DLD1 (cell line): Measurements from ENCODE around the gene INPP4A.

ENCODE experiments used
- in situ Hi-C: cut with HindIII; loops from 2 replicates; pipeline ENCODE4 v1.10.0; 2017; ENCODE audit warnings: low sequenced_read_pairs

Gene INPP4A

DNA sequence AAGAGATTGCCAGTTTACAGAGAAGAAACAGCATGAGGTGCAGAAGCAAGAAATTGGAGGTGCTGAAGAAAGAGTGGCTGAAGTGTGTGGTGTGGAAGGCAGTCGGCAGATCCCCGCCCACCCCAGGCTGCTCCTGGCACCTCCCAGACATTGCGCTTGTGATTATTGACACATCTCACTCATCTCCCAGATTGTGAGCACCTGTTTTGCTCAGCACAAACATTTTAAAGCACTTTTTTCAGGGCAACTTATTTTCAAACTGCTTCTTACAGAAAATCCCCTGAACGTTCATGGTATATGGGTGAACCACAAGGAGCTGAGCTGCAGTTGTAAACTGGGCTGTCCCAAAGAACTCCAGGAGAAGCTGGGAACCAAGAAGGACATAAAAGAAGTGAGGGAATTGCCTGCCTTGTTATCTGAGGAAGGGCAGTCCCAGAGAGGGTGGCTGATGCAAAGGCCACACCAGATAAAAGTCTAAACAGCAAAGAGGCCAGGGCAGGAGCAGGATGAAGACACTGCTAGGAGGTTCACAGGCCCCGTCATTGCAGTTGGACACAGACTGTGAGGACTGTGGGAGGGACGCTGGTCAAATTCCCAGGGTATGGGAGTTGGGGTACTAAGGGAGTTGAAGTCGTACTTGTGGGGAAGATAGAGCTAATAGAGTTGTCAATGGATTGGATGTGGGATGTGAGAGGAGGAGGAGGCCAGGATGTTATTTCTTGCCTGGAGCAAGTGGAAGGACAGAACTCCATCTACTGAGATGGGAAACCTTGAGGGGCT lies 65.1 kb downstream of the INPP4A start:
- in situ Hi-C loops: no loop called here

DNA sequence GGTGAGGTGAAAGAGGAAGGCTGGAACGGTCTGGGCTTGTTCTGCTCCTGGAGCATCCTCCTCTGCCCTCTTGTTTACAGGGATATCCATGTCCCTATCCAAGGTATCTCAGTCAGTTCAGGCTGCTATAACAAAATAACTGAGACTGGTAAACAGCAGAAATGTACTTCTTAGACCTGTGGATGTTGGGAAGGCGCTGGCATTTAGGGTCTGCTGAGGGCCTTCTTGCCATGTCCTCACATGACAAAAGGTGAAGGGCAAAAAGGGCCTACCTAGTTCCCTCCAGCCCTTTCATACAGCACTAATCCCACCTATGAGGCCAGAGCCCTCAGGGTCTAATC lies 65.6 kb downstream of the INPP4A start:
- in situ Hi-C loops: no loop called here

DNA sequence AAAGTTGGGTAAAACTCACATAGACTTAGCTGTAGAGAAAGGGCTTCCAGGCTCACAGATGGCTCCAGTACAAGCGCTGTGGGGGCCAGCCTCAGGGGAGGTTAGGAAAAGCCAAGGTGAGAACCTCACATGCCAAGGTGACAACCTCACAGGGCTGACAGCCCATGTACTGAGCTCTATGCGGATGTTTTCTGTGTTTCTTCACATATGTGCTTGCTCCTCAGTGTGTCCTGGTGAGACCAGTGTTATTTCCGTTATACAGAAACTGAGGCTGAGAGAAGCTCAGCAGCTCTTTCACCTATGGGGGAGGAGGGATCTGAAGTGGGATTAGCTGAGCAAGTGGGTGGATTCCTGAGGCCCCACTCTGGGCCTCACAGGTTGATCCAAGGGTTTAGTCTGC lies 67.3 kb downstream of the INPP4A start:
- in situ Hi-C loops: no loop called here

DNA sequence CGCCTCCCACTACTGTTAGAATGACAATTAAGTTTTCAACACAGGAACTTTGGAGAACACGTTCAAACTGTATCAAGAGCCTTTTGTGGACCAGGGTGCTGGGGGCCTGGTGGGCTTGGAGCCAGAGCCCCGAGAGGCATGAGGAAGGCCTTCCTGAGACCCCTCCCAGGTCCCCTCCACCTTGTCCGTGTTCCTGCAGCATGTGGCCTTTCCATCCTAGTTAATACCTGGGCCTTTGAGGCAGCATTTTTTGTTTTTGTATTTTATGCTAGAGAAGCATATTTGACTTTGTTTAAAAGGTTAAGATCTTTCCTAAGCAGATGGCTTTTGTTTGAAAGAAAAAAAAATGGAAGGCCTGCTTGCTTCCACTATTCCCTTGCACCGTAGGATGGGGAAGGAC lies 68.0 kb downstream of the INPP4A start:
- in situ Hi-C loops: no loop called here

DNA sequence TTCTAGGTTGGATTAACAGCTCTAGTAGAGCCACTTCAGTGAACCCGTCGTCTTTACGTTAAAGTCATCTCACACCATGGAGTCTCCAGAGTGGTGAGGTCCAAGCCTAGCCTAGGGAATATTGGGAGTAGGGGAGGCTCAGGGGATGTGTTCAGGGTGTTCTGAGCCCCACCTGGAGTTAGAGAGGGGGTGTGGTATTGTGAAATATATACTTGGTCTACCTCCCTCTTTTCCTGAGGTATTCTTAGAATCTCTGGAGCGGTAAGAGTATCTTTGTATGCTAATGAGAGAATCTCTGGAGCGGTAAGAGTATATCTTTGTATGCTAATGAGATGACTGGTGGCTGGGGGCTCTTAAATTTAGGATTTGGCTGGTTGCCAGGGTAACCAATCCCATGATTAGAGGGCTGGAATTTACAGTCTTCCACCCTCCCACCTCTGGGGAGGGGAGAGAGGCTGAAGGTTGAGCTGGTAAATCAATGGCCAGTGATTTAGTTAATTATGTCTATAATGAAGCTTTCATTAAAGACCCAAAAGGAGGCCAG lies 69.5 kb downstream of the INPP4A start:
- in situ Hi-C loops: no loop called here

DNA sequence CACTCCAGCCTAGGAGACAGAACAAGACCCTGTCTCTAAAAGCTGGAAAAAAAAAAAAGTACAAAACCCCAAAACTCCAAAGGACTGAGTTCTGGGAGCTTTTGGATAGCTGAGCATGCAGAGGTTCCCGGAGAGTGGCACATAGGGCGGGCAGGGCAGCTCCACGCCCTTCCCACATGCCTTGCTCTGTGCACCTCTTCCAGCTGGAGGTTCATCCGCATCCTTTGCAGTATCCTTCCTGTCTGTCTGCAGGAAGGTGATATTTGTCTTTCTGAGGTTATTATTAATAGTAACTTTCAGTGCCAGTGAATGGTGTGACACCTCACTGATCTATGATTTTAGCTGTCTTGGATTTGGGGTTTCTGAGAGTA lies 70.2 kb downstream of the INPP4A start:
- in situ Hi-C loops: no loop called here

DNA sequence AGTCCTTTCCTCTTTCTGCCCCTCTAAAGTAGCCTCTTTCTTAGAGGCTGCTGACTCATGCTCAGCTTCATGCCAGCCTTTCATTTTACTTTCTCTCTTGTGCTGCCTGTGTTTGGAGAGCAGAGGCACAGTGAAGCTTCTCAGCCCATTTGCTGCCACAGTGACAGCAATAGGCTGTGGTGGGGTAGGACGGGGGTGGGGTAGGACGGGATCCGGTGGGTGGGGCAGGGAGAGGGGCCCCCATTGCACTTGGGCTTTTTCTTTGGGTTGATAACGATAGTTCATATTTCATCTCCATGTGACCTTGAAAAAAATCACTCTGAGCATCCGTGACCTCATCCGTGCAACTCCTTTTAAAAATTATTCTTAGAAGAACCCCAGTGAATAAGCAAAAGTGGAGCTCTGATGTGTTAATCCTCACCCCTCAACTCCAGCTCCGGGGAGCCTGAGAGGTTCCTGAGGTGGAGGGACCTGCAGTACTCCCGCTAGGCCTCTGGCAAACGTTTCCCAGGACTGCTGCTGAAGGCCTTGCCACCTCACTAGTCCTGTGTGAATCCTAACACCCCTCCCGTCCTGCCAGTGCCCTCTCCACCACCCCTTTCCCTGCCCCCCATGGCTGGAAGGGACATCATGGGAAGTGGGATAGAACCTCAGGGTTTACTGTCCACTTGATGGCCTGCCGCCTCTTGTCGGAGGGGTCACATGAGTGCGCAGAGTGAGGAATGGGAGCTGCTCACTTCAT lies 70.8 kb downstream of the INPP4A start:
- in situ Hi-C loops: no loop called here

DNA sequence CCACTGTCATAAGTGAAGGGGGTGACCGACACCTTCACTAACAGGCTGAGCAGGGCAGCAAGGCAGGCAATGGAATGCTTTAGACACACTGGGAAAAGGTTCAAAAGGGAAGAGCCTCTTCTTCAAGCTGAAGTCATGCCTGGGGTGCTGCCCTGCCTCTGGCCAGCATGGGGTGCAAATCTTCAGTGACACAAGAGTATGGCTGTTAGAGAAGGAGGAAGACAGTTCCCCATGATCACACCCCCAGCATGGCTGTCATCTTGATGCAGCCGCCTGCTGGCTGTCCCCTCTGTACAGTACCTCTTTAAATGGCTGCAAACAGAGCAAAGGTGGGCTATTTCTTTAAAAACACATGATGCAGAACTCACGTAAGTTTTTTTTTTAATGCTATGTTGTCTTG lies 71.9 kb downstream of the INPP4A start:
- in situ Hi-C loops: no loop called here

DNA sequence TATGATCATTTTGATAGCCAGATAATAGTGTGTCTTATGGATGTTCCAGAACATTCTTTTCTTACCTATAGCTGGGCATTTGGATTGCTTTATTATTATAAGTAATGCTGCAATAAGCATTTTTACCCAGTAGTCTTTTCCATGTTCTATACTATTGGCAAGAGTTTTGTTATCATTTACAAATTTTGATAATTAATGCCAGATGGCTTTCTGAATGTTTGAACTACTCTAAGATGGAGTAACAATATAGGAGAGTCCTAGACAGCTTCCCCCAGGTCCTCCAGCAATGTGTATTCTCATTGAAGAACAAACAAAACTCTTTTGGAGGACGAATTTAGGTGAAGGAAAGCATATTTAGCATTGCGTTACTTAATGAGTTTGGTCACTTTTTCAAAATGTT lies 73.0 kb downstream of the INPP4A start:
- in situ Hi-C loops: no loop called here

DNA sequence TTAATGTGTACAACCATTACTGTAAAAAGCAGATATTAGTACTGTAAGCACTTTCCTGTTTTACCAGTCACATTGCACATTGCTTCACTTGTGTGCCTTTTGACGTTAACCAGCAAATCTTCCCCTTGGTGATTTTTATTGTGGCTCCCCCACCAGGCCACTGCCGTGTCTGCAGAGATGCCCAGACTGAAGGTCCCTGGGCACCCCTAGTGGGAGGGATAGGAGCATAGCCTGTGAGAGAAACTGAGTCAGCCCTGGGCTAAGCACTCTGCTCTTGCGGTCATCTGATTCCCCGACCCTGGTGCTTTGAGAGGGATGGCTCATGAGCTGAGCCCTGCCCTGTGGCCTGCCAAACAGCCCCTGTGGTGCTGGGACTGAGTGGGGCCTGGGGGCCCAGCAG lies 73.4 kb downstream of the INPP4A start:
- in situ Hi-C loops: no loop called here

DNA sequence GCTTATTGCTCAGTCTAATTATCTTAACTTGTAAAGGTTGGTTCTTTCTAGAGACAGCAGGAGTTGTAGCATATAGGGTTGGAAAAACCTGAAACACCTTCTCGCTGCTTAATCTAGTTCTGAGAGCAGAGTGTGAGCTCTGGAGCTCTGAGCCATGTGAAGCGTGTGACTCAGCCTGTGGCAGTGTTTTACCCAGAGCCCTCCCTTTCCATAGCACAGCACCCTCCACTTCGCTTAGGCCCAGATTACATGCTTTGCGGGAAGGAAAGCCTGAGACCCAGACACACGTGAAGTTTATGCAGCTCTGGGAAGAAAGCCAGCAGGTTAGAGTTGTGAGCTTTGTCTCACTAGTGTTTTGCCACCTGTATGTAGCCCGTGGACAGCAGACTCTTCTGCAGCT lies 74.5 kb downstream of the INPP4A start:
- in situ Hi-C loops: no loop called here

DNA sequence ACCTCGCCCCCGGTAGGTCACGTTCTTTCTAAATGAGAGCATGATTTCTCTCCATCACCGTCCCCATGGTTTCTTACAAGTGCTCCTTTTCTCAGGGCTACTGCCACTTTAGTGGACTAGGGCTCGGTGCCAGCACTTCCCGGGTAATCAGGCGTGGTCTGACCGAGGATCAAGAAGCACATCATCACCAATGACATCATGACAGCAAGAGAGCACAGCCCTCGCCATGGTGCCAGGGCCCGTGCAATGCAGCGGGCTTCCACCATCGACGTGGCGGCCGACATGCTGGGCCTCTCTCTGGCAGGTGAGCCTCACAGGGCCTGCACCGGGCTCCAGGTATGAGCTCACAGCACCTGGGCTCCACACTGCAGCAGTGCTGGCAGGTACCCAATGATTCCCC lies 75.2 kb downstream of the INPP4A start:
- in situ Hi-C loops: no loop called here

DNA sequence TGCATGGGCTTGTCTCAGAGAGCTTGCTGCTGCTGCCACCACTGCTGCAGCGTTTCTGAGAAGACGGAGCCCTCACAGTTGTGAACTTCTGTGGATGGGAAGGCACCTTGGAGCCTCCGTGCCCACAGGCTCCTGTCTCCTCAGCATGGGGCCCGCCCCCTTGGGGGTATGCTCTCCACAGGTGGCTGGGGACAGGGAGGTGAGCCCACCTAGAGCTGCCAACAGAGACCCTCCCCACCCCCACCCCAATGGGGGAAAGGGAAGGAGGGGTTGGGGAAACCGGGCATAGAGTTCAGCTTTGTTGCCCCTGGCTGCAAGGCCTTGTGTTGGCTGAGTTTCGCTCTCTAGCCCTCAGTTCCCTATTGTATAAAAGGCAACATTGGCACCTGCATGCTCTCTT lies 76.1 kb downstream of the INPP4A start:
- in situ Hi-C loops: no loop called here

DNA sequence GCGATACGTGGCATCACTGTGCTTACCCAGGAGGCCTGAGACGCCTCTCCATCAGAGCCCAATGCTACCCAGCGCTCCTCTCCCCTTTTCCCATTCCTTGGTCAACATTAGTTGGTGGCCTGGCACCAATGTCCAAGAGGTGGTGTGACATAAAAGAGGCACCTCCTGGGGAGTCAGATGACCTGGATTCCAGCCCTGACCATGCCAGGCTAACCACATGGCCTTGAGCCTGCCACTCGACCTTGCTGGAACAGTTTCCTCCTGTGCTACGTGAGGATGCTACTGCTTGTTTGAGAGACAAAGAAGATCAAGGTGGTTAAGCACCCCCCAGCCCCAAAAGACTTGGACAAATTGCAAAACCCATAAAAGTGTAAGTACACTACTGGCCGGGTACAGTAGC lies 76.6 kb downstream of the INPP4A start:
- in situ Hi-C loops: no loop called here

DNA sequence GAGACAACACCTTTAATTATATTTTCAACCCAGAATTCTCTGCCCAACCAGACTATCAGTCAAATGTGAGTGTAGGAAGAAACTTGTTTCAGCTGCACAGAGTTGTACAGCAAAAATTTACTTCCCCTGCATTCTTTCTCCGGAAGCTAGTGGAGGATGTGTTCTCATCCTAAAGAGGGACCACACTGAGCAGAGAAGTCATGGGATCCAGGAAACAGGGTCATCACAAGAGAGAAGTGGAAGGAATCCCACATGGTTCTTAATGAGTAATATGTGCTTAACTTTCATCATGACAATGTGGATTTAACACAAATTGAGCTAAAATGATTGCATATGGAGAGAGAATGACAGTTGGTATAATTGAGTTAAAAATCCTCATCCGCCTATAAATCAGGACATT lies 78.2 kb downstream of the INPP4A start:
- in situ Hi-C loops: no loop called here

DNA sequence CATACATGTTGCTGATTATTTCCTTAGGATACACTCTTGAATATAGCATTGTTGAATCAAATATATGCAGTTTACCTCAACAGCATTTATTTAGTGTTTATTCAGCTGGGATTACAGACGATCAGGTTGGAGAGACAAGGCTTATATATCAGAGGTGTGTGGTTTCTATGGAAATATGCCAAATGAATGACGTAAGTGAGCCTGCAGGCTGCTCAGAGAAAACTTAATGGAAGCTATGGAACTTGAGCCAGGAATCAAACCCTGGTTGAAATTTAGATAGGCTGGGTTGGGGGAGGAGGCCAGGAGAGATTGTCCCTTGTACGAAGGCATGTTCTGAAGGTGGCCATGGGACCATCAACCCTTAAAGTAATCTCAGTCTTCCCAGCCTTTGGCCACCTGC lies 79.5 kb downstream of the INPP4A start:
- in situ Hi-C loops: no loop called here

DNA sequence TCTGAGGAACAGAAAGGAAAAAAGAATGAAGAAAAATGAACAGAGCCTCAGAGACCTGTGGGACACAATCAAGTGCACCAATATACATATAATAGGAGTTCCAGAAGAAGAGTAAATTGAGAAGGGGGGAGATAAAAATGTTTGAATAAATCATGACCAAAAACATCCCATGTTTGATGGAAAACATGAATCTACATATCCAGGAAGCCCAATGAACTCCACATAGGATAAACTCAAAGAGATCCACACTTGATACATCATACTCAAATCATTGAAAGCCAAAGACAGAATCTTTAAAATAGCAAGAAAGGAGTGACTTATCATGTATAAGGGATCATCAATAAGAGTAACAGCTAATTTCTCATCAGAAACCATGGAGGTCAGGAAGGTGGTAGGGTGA lies 83.7 kb downstream of the INPP4A start:
- in situ Hi-C loops: no loop called here

DNA sequence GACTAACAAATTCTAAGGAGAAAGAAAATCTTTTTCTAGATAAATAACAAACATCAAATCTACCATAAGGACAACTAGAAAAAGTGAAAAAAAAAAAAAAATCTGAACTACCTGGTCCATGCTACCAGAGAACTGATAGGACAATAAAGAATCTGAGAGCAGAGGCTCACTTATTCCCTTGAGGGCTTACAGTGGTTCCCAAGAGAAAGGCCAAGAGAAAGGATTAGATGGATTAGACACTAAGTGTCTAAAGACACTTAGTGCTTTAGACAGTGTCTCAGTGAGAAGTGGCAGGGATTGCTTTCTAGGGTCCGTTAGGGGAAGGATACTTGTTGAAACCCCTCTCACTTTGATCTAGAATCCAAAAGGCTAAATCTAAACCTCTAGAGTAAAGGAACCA lies 85.5 kb downstream of the INPP4A start:
- in situ Hi-C loops: no loop called here

DNA sequence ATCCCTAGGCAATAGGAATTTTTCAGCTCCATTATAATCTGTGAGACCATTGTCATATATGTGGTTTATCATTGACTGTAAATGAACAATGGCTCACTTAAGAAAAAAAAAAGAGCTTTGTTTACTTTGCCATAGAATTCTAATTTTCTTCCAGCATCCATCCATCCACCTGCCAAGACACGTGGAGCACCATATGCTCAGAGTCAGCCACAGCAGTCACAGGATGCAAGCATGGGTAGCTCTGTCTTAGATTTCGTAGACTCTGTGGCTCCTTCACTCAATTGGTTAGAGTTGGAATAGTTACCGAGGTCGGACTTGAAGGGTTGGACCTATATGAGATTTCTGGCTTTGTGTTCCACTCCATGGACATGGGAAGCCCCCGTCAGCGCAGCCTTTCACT lies 88.1 kb downstream of the INPP4A start:
- in situ Hi-C loops: no loop called here

DNA sequence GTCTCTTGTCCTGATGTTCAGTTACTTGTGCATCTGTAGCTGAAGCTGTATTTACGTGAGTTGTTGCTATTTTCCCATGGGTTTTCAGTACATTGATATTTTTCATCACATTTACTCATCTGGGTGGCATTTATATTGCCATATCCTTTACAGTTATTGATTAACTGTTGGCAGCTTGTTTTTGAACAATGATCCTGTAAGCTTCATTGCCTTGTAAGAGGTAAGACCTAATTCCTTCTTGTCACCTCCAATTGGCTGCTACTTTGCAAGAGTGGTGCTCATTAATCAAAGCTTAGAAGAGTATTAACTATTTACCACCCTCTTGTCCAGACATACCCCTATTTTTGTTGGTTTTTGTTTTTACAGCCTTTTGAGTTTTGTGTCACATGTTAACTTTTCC lies 88.9 kb downstream of the INPP4A start:
- in situ Hi-C loops: no loop called here

DNA sequence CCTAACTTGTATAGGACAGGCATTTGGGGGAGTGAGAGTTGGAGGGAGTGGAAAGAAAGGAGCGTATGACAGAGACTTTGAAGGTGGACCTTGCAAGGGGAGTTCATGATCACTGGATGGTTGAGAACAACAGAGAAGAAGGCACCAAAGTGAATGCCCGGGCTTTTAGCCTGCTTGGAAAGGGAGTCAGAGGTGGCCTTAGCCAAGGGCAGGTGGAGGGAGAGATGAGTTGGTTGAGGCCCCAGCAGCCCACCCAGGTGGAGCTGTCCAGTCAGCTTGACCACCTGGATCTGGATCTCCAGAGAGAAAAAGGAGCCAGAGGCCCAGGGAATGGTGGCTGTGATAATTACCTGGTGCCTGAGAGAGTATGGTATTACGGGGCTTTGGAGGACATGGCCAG lies 90.1 kb downstream of the INPP4A start:
- in situ Hi-C loops: no loop called here

DNA sequence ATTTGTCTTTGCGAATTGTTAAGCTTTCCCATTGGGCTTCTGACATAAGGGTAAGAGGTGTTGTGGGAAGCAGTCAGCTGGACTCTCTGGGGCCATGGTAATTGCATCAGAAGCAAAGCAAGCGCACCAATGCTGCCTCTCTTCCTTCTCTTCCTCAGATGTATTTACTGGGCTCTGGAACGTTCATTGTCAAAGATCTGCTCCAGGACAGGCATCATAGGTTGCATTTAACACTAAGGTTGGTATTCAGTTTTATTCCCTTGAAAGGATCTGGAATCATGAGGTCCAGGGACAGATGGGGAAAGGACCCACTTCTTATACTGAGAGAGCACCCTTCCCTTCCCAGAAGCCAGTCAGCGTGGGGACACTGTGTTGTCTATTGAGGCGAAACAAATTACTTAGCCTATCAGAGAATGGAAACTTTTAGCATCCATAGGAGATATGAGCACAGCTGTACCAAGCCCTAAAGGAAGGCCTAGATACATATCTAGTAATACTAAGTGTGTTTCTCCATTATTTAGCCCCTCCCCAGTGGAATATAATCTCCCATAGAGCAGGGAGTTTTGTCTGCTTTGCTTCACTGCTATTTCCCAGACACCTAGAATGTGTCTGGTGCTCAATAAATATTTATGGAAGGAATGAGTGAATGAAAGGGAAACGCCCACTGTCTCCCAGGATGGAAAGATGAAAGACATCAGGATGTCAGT lies 91.5 kb downstream of the INPP4A start:
- in situ Hi-C loops: no loop called here
